Occipital lobe (tissue), 2 donors: Measurements from ENCODE around the gene ANKRD45. TPM values are rescaled to one million over a fixed set of nuclear protein-coding genes. Genes with fewer than 3 reads are reported as not detected.
A peak's percentile ranks its signal among the peaks of the same experiment; 100 is the strongest.
"Not testable (repeated sequence)": the region's sequence is repeated elsewhere in the genome, so short reads cannot be mapped to it uniquely, and the experiment has no call there.

Experiments
- DNase-seq: peaks from one replicate; lab custom pipeline; 2025; lab: John Stamatoyannopoulos, UW
- total RNA-seq: library from RNA; depleted of rRNA; stranded (reverse); fragments of >200 nt; gene quantifications from one replicate; pipeline ENCODE4 v1.2.3, GENCODE V29; 2014

The ANKRD45 gene, protein sequence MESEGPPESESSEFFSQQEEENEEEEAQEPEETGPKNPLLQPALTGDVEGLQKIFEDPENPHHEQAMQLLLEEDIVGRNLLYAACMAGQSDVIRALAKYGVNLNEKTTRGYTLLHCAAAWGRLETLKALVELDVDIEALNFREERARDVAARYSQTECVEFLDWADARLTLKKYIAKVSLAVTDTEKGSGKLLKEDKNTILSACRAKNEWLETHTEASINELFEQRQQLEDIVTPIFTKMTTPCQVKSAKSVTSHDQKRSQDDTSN
- total RNA-seq, result 26.2 TPM

DNA sequence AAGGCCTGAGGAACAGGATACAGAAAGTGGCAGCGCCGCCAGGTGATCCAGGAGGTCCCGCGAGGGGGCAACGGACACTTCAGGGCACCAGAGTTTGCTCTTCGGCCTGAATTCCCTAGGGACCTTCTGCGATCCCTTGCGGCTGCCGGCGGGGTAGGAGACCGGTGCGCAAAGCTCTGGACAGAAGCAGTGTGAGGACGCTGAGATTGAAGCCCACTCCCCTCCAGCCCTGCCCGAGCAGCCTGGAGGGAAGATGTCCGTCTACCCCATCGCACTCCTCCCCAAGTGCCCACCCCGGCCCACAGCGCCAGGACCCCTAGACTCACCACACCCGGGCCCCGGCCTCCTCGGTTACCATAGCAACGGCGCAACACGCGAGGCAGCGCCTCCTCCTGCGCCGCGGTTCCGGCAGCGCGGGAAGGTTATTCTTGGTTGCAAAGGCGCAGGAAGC, at the start of gene ANKRD45:
Gene ANKRD45, minus strand, starts transcription at position 361 of the 451 bp plus-strand sequence. CDS start 10,433 bp downstream, outside the sequence.
- peak; percentile 24 for DNase-seq

DNA sequence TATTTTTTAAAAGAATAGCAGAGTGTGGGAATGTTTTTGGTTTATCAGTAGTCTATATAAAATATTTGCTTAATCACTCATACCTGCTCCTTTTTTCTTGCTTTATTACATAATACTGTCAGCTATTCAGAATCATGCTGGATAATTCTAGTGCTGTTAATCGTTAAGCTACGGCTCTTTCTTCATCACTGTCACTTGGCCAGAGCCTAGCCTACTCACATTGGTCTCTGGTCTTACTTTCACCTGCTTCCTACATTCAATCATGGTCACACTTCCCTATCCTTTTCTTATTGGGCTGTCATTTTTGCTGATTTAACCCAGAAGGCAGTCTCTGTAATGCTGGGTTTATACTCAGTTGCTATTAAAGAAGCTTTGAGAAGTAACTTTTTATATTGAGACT, 47.6 kb upstream of the ANKRD45 start:
- DNase-seq, result no peak

DNA sequence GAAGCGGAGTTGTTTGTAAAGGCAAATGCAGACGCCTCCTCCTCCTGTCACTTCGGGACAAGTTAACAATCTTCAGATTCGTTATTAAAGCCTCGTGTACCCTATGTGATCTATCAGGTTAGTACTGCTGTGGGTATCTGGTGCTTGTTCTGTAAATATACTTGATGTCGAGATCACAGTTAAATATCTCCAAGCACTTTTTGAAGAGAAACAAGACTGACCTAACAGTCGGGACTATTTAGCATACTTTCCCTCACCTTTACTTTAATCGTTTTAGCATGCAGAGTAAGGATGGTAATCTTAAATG, 45.8 kb upstream of the ANKRD45 start:
- no peak for DNase-seq

DNA sequence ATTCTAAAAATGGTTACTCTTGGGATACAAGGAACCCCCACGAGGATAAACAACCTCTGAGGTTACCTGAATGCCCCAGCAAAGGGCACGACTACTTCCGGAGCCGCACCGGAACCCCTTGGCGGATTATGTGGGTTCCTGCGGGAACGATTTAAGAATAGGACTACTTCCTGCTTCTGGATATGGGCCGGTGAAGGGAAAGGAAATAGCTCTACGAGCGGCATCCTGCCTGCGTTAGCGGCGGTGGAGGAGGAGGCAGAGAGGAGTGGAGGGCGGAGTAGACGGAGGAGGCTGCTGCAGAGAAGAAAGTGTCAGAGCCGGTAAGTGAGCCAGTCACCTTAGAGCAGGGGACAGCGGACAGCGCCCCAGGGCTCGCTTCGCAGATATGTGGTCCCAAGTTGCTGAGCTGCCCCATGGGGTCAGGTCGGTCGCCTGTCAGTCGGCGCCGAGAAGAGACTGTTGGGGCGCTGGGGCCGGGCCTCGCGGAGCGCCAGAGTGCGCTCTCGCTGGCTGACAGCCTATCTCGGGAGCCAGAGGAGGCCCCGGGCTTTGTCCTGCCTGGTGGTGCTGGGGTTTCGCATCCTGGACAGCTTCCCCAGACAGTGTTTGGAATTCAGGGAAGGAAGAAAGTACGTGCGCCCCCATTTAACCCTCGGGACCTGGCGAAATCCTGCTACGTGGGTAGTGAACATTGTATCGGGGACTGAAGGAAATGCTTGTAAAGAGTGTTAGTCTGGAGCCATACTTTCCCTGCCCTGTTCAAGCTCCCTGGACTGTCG, 45.3 kb upstream of the ANKRD45 start, which contains the start of gene KLHL20:
Gene KLHL20, plus strand, starts transcription at position 223 of the 779 bp plus-strand sequence. CDS start 1,063 bp downstream, outside the sequence.
- DNase-seq, result peak; percentile 74

DNA sequence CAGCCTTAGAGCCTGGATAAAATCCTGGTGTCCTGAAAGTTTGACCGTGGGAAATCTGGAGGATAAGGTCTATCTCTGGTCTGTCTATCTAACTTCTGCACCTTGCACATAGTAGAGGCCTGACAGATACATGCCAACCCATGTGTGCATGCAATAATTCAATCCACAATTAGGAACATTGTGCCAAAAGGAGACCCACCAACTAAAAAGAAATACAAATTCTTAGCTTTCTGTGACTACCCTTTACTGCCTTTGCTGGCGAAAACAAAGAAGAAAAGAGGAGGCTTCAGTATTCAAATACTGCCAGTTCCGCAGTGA, 44.7 kb upstream of the ANKRD45 start:
- DNase-seq, result no peak

DNA sequence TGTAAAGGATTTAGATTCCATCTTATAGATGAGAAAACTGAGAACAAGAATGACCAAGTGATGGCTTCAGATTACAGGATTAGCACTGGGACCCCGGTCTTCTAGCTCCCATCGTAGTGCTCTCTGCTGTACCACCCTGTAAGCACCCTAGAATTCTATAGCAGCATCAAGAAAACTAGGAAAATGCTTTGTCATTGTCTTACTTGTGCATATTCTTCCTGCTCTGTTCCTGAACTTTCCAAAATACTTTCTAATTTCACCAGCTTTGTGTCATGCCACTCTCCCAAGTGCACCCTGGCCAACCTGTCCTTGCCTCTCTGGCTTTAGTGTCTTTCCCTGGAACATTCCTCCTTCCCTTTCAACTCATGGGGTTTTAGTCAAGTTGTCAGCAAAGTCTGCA, 39.1 kb upstream of the ANKRD45 start:
- no peak for DNase-seq

DNA sequence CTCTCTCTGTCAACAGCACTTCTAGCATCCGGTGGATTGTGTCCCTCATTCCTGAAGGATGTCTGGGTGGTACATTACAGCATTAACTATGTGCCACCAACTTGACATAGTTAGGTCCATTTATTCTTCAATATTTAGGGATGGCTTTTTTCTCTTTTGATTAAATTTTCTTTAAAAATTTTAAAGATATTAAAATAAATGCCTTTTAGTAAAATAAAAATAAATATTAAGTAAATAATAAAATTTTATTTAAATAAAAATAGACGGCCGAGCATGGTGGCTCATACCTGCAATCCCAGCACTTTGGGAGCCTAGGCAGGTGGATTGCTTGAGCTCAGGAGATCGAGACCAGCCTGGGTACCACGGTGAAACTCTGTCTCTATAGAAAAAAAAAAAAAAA, 35.5 kb upstream of the ANKRD45 start:
- DNase-seq, result no peak

DNA sequence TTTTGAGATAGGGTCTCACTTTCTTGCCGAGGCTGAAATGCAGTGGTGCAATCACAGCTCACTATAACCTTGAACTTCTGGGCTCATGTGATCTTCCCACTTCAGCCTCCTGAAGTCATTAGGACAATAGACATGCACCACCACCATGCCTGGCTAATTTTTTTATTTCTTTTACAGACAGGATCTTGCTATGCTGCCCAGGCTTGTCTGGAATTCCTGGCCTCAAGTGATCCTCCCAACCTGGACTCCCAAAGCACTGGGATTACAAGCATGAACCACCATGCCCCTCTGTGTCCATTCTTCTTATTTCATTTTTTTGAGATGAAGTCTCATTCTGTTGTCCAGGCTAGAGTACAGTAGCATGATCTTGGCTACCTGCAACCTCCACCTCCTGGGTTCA, 33.1 kb upstream of the ANKRD45 start:
- DNase-seq, result no peak

DNA sequence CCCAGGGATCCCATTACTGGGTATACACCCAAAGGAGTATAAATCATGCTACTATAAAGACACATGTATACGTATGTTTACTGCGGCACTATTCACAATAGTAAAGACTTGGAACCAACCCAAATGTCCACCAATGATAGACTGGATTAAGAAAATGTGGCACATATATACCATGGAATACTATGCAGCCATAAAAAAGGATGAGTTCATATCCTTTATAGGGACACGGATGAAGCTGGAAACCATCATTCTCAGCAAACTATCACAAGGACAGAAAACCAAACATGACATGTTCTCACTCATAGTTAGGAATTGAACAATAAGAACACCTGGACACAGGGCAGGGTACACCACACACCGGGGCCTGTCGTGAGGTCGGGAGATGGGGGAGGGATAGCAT, 31.6 kb upstream of the ANKRD45 start:
- not testable (repeated sequence) for DNase-seq

DNA sequence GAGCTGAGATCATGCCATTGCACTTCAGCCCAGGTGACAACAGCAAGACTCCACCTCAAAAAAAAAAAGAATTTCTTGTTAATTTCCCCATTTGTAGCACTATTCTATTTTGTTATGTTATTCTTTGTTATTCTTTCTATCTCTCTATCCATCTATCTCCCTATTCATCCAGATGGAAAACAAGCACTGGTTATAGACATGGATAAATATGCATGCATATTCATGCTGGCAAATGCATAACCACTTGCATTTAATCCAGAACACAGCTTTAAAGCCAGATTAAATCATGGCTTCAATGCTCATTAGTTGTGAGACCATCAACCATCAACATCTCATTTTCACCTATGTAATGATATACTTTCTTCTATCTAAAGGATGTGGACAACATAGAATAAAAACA, 23.6 kb upstream of the ANKRD45 start:
- no peak for DNase-seq

DNA sequence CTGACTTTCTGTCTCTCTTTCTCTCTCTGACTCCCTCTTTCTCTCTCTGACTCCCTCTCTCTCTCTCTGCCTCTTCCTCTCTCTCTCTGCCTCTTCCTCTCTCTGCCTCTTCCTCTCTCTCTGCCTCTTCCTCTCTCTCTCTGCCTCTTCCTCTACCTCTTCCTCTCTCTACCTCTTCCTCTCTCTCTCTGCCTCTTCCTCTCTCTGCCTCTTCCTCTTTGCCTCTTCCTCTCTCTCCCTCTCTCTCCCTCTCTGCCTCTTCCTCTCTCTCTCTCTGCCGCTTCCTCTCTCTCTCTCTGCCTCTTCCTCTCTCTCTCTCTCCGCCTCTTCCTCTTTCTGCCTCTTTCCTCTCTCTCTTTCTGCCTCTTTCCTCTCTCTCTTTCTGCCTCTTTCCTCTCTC, 18.6 kb upstream of the ANKRD45 start:
- no peak for DNase-seq

DNA sequence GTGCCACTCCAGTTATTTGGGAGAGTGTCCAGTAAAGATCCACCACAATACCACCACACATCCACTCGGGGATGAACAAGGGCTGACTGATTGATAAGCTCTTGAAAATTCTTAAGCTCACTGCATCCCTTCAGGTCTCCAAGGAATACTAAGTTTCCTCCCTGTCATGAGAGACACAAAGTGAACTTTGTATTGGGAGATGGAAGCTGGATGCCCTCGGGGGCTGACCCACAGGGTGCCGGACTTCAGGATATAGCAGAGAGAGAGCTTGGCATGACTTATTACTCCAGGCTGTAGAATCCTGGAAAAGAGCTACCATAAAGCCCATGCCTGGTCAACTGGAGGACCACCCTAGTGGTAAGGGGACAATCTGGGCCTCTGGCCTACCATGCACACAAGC, 15.5 kb upstream of the ANKRD45 start:
- DNase-seq, result not testable (repeated sequence)

DNA sequence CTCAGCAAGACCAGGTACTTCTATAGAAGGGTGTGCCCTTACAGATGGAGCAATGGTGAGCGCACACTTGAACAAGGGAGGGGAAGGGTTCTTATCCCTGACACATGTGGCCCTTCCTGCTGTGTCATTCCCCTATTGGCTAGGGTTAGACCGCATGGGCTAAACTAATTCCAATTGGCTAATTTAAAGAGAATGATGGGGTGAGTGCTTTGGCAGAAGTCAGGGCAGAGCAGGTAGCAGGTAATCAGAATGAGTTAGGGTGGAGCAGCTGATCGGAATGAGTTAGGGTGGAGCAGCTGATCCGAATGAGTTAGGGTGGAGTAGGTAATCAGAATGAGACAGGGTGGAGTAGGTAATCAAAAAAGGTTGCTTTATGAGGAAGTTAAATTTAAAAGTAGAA, 14.2 kb upstream of the ANKRD45 start:
- DNase-seq, result not testable (repeated sequence)

DNA sequence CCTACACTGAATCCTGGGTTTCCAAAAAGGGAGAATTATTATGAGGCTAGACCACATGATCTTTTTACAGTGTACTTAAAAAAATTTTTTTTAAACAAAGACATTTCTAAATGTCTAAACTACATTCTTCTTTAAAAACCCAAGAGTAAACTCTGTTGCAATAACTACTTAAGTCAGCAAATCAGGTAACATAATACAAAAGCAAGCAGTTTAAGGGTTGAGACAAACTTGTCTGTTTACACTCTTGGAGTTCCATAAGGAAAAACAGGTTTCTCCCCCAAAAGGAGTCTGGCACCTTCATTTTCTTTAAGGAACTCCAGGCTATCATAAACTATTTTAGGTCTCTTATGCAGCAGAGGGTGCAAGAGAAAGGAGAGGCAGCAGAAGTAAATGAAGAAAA, 12.5 kb upstream of the ANKRD45 start:
- DNase-seq, result no peak

DNA sequence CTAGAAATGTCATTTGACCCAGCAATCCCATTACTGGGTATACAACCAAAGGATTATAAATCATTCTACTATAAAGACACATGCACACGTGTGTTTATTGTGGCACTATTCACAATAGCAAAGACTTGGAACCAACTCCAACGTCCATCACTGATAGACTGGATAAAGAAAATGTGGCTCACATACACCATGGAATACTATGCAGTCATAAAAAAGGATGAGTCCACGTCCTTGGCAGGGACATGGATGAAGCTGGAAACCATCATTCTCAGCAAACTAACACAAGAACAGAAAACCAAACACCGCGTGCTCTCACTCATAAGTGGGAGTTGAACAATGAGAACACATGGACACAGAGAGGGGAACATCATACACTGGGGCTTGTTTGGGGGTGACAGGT, 10.5 kb upstream of the ANKRD45 start:
- DNase-seq, result not testable (repeated sequence)

DNA sequence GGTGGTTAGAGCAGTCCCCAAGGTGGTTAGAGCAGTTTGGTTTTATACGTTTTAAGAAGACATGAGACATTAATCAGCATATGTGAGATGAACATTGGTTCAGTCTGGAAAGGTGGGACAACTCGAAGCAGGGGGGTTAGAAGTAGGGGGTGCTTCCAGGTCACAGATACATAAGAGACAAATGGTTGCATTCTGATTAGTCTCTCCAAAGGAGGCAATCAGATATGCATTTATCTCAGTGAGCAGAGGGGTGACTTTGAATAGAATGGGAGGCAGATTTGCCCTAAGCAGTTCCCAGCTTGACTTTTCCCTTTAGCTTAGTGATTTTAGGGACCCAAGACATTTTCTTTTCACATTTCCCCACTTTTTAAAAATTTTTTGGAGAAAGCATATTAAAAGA, 4.8 kb upstream of the ANKRD45 start:
- not testable (repeated sequence) for DNase-seq

DNA sequence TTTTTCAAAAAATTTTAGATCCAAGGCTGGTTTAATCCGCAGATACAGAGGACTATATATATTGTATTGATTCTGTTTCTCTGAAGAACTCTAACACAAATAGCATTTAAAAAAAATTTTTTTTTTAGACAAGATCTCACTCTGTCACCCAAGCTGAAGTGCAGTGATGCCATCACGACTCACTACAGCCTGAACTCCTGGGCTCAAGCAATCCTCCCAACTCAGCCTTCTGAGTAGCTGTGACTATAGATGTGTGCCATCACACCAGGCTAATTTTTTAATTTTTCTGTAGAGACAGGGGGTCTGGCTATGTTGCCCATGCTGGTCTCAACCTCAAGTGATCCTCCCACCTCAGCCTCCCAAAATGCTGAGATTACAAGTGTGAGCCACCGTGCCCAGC, 3.0 kb downstream of the ANKRD45 start:
- DNase-seq, result no peak

DNA sequence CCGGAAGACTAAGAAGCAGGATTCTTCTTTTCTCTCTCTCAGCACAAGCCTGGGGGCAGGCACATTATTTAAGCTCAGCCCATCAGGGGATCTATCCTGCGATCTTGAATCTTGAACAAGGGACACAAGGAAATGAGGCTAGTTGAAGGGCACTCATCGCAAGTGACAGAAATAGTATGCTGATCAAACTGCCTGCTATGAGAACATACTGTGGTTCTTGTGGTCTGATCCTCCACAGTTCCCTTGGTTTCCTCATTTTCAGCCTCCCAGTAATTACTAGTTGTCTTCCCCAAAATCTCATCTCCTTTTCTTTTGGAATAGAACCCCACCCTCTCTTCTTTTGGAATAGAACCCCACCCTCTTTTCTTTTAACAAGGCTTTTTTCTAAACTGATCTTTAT, 6.5 kb downstream of the ANKRD45 start:
- DNase-seq, result no peak

DNA sequence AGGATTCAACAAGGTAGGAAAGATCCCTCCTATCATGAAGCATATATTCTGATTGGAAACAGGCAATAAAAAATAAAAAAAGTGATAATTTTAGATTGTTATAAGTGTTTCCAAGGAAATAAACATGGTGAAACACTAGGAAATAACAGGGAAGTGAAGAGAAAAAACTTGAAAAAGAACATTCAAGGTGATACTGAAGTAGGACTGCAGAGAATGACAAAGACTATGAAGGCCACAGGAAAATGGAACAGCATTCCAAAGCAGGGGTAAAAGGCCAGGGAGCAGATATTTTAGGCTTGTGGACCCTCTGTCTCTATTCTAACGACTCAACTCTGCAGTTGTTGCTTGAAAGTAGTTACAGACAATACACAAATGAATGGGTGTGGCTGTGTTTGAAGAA, 7.9 kb downstream of the ANKRD45 start:
- no peak for DNase-seq

DNA sequence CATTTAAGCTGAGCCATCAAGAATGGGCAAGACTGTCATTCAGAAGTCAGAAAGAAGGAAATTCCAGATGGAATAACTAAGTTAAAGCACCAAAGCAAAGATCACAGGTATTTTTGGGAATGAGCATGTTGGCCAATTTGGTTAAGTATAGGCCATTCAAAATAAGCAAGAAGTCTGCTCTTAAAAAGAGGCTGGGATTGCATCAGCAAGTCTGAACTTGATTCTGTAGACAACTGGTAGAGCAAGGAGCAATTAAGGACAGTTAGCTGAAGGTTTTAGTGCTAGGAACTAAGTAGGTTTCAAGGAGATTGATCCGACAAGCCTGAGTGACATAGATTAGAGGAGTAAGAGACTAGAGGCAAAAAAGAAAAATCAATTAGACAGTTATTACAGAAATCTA, 8.4 kb downstream of the ANKRD45 start:
- DNase-seq, result no peak

DNA sequence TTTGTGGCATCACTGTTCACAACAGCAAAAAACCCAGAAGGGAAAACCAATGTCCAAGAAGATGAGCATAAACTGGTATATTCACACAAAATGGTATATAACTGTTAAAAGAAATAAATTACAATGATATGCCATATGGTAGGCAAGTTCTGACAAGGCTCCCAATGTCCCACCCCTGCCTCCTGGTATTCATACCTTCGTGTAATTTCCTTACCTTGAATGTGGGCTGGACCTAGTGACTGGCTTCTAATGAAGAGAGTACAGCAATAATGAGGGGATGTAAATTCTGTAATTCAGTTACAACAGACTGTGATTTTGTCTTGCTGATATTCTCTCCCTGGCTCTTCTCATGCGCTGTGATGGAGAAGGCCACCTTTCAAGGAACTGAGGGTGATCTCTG, 9.3 kb downstream of the ANKRD45 start:
- no peak for DNase-seq

DNA sequence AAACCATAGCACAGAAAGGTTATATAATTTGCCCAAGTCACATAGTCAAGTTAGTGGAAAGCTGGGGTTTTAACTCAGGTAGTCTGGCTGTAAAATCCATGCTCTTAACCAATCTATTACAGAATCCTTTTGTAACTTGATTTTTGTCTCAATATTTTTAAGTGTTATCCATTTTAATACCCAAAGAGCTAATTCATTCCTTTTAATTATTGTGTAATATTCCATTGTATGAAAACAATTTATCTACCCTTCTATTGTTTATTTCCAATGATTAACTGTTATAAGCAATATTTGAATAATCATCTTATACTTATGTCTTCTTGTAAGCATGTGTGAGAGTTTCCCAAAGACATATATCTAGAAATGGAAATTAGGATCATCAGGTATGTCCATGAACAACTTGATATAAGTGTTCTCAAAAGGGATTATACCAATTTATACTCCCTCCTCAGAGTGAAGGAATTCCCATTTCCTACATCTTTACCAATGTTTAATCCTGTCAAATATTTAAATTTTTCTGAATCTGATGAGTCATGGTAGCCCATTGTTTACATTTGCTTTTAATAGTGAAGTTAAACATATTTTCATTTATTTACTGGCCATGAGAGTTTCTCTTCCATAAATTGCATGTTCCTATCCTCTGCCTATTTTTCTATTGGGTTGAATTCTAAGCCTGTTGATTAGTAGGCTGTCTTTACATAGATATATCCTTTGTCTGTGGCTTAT, 20.6 kb downstream of the ANKRD45 start:
- no peak for DNase-seq

DNA sequence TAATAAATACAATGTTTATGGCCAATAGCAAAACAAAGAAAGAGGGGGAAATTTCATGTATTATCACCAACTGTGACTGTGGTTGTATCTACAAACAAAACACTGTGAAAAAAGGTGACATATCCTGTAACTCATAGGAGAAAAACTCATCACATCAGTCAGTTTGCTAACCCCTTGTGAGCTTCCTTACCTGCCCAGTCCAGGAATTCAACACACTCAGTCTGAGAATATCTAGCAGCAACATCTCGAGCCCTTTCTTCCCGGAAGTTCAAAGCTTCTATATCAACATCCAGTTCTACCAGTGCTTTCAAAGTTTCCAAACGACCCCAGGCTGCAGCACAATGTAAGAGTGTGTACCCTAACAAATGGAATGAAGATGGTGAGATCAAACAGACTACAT, 23.0 kb downstream of the ANKRD45 start:
- no peak for DNase-seq
